ENCODE results near the gene MCC.
"Not testable (repeated sequence)": the region's sequence is repeated elsewhere in the genome, so short reads cannot be mapped to it uniquely, and the experiment has no call there.

Gene MCC

DNA sequence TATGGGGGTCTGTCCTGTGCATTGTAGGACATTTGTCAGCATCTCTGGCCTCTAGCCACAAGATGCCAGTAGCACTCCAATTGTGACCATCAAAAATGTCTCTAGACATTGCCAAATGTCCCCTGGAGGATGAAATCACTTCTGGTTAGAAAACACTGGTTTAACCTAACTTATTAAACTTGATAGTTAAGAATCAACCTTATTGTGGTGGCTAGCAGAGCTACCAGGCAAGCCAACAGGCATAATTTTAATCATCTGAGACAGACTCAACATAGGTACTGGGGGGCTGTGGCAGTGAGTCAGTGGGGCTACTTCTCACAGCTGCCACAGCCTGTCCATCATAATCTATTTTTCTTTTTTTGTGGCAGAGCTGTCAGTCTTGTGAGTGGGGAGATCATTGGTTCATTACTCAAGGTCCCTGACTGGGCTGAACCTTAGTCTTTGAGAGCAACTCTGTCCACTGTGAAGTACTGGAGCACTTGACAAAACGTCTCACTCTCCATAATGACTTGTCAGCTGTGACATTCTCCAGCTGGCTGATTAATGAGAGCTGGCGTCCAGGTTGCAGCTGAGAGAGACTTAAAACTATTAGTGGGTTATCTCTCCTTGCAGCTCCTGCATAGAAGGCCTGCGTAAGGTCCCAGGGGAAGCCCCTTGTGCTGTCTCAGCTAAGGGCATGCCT, 403.7 kb downstream of the MCC start:
- no peak for DNase-seq (ENCODE audit: low read depth, low spot score)

DNA sequence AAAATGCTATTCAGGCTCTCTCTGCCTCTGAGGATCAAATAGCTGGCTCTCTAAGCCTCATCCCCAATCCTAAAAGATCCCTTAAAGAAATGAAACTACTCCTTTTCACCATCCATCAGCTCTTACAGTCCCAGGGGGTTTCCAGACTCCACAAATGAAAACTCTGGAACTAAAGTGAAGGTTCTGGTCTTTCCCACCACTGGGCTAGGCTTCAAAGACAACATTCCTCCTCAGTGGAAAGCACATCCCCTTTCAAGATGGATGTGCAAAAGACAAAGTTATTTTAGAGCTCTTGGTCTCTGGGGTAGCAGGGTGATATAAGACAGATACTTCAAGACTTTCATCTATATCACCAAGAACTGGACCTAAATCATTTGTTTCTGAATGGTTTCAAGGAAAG, 404.8 kb downstream of the MCC start:
- no peak for DNase-seq (ENCODE audit: low read depth, low spot score)

DNA sequence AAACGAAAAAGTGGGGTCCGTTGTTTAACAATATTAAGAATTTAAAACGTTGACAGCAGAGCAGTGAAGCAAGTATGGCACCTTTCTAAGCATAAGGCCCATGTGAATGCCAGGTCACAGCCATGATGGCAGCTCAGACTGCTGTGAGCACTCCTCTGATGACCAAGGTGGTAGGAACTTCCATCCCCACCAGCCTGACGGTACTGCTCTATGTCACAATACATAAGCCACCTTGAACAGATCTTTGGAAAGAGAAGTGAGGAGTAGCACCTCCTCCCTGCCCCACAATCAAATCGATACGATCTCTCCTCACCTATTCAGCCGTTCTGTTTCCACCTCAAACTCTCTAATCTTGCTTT, 405.7 kb downstream of the MCC start:
- no peak for DNase-seq (ENCODE audit: low read depth, low spot score)

DNA sequence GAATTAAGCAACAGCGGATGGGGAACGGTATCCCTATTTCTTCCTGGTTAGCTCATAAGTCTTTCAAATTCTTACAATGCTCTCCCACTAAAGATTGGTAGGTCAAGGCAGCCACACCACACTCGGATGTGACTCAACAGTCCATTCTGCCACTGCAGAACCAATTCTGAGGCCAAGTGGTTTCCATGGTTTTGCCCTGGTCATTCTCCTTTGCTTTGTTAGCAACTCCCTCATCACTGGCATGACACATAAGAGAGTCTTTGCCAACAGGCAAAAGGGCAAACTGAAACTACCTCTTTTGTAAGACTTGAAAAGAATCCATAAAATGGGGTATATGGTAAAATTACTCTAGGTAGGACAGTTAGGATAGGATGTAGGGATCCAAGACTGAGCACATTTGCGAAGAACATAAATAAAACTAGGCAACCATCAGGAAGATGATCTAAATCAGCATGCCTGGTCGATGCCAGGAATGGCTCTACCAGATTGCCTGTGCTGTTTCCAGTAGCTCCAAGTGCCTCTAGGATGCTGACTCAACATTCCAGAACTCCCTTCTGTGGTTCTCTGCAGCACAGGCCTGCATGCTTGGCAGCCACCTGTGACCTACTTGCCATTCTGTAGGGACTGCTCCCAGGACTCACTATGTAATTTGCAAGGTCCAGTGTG, 406.2 kb downstream of the MCC start:
- DNase-seq (ENCODE audit: low read depth, low spot score): no peak

DNA sequence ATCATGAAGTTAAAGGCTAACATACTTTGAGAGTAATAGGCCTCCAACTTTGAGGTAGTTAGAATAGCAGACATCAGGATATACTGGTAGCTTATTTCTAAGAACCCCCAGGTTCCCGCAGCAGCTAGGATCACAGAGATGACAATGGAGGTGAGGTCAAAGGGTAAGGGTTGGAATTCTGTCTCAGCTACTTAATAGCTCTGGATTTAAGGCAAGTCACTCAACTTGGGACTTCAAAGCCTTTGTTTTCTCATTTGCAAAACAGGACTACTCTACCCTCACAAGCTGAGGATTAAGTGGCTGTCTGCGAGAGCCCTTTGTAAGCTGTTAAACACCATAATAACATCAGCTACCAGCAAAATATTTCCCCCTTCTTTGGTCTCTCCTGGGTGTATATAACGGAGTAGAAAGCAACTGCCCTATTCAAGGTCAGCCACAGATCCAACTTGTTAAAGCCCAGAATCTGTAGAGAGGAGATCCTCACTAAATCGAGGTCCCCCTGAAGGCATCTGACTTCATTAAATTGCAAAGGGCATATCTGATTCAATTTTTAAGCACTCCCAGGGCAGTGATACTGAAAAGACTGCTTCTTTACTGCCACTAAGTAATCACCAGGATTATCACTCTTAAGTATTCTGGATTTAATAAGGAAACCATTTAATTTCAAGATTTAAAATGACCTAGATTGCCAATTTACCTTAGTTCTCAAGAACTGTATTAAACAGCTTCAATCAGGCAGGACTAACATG, 407.0 kb downstream of the MCC start:
- DNase-seq (ENCODE audit: low read depth, low spot score): no peak

DNA sequence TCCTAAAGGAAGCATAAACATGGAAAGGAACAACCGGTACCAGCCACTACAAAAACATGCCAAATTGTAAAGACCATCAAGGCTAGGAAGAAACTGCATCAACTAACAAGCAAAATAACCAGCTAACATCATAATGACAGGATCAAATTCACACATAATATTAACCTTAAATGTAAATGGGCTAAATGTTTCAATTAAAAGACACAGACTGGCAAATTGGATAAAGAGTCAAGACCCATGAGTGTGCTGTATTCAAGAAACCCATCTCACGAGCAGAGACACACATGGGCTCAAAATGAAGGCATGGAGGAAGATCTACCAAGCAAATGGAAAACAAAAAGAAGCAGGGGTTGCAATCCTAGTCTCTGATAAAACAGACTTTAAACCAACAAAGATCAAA, 411.6 kb downstream of the MCC start:
- not testable (repeated sequence) for DNase-seq (ENCODE audit: low read depth, low spot score)

DNA sequence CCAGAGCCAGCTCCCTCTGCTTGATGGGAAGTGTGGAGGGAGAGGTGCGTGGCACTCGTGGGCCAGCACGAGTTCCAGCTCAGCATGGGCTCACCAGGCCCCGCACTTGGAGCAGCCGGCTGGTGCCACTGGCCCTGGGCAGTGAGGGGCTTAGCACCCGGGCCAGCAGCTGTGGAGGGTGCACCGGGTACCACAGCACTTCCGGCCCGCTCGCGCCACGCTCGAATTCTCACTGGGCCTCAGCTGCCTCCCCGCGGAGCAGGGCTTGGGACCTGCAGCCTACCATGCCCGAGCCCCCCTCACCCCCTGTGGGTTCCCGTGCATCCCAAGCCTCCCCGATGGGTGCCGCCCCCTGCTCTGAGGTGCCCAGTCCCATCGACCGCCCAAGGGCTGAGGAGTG, 413.2 kb downstream of the MCC start:
- no peak for DNase-seq (ENCODE audit: low read depth, low spot score)

DNA sequence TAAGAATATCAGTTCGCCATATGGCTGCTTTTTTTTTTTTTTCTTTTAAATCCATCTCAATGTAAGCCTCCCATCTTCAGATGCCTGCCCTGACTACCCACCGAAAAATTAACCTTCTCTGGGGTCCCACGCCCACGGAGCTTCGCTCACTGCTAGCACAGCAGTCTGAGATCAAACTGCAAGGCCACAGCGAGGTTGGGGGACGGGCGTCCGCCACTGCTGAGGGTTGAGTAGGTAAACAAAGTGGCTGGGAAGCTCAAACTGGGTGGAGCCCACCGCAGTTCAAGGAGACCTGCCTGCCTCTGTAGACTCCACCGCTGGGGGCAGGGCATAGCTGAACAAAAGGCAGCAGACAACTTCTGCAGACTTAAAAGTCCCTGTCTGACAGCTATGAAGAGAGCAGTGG, 414.6 kb downstream of the MCC start:
- DNase-seq (ENCODE audit: low read depth, low spot score): not testable (repeated sequence)

DNA sequence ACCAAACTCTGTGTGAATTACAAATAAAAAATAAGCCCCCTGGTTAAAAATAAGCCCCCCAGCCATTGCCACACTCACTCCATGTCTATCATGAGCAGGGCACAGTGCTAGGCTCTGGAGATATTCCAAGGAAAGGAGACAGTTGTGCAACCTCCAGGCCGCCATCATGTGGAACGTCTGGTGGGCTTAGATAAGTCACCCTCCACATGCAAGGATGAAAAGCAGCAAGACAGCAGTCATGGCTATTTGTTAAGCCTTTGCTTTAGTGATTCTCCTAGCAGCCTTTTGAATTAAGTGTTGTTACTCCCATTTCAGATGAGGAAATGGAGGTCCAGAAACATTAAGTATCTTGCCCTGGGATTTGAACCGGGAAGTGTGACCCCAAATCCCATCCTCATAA, 416.9 kb downstream of the MCC start:
- no peak for DNase-seq (ENCODE audit: low read depth, low spot score)

DNA sequence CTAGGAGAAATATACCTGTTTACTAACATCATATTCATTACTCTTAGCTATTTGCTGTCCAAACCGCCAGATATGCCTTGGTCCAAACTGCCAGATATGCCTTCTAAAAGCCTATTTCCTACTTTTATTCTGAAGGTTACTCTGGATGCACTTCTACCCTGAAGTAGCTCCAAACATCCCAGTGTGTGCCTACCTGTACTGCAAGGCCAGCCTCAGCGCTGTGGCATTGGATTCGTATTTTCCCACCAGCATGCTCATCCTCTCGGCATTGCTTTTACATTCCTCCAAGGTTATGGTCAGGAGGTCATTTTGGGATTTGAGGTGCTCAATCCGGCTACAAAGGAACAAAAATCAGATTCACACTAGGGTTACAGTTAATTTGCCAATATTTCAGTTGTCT, 417.4 kb downstream of the MCC start:
- DNase-seq (ENCODE audit: low read depth, low spot score): no peak

DNA sequence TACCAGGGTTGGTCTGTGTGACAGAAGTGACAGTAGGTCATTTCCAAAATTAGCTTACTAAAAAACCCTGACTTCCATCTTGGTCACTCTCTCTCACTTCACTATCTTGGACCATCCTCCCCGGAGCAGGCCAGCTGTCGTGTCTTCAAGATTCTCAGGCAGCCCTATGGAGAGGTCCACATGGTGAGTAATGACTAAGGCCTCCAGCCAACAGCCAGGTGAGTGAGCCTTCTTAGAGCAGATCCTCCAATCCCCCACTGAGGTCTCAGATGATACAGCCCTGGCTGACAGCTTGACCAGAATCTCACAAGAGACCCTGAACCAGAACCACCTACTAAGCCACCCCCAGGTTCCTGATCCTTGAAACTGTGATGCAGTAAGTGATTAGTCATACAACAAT, 419.7 kb downstream of the MCC start:
- DNase-seq (ENCODE audit: low read depth, low spot score): no peak

DNA sequence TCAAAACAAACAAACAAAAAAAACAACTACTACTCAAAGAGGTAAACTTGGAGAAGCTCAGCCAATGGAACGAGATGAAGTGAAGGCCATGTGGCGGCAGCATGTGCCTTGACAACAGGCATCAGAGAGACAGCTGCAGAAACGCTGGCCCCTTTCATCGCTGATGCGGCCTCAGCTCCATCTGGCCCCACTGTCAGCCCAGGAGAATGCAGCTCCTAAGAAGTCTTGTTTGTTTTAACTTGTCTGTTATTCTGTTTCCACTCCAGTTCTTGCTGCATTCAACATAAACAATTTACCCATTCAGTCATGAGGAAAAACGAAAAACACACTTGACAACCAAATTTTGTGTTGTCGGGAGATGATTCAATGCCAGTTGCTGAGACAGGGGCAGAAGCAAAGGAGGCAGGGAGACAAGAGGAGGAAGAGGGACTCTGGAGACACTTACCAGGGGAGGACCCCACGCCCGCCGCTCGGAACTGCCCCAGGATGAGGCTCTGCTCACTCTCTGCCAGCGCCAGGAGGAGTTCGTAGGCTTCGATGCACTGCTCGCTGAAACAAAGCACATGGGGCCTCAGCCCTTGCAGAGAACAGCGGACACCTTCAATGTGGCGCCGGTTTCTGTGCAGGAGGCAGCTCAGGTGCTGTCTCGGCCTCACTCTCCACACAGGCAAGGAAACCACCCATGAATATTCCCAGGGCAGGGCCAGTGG, 420.5 kb downstream of the MCC start:
- no peak for DNase-seq (ENCODE audit: low read depth, low spot score)

DNA sequence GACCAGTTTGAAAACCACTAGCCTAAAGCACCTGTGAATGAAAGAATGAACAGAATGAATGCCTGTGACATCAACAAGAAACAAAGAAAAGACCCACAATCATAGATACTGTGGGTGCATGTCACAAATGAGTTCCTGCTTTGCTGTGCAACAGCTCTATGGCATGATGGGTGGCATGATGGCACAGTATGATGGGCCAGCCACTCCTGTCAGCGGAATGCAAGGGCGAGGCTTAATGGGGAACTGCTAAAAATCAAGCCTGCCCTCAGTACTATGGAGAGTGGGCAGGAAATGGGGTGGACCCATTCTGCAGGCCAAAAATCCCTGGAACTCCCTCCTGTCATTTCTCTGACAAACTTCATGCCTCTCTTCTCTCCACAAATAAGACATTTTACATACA, 422.6 kb downstream of the MCC start:
- no peak for DNase-seq (ENCODE audit: low read depth, low spot score)

DNA sequence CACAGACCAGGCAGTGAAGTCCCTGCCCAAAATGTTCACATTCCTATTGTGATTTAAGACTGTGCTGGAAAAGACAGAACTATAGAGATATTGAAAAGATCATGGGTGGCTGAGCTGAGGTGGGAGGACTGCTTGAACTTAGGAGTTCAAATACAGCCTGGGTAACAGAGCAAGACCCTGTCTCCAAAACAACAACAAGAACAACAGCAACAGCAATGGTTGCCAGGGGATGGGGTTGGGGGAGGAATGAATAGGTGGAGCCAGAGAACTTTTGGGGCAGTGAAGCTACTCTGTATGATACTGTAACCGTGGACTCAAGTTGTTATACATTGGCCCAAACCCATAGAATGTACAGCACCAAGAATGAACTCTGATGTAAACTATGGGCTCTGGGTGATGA, 423.4 kb downstream of the MCC start:
- no peak for DNase-seq (ENCODE audit: low read depth, low spot score)

DNA sequence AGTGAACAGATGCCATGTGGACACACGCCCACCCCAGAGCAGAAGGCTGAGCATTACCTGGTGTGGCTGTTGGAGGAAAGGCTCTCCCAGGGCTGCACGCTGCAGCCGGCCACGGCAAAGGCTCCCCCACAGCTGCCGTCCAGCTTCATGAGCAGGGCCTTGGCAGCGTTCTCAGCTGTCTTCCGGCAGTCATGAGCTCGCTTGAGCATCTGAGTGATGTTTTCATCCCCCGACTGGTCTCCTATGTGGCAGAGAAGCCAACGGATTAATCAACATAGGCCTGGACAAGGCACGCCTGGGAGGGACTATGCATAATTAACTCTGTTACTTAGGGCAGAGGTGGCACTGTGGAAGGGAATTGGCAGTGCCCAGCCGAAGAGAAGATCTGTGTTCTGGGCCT, 424.3 kb downstream of the MCC start:
- DNase-seq (ENCODE audit: low read depth, low spot score): no peak

DNA sequence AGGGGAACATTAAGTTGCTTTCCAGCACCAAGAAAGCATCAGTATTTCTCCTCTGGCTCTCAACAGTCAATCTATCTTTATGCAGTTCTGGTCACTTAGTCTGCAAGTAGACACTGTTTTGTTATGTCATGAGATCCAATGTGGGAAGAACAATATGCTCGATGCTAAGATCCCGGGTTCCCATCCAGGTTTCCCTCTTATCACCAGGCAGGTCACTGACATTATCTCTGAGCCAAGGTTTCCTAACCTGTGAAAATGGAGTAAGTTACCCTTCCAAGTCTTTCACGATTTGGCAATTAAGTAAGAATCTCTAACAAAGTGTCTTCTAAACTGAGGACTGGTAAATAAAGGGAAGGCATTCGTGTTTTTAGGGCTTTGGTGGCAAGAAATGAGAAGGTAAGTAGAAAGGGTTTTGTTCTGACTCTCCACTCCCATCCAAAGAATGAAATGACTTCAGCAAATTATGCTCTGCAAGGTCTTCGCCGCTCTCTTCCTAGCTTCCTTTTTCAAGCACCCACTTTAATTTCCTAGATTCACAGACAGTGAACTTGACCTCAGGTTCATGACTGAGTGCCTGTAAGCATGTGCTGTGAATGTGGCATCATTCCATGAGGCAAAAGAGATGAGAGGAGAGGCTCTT, 425.3 kb downstream of the MCC start:
- DNase-seq (ENCODE audit: low read depth, low spot score): no peak

DNA sequence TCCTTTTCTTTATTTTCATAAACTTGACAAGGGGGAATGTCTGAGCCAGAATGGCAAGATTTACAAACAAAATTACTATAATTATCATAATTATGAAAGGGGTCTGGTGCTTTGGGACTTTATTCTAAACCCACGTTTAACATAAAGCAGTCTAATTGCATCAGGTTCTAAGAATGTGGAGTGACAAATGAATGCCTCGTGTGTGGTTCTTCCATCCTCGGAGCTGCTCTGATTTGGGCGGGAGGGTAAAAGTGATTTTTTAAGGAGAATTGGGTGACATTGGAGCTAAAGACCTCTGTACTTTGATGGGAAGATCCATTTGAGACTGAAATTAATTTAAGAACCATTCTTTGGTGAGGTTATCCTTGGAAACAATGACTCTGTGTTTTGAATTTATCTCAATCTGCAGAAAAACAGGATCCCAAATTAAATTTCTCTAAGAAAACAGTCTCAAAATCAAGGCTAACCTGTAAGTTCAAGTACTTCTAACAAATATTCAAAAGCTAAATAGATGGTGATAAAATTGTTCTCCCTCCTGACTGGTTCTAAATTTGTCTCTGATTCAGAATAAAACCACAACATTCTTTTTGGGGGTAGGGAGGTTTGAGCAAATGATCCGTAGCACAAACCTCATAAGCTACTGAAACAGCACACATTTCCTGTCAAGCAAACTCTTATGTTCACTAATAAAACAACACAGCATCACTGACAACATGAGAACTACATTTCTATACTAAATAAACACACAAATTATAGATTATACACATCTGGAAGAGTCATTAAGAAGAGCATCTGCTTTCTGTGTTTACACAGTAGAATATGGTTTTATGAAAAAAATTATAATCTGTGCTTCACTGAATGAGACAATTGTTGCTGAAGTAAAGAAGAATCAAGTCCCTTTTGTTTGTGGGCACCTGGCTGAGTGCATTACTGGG, 426.1 kb downstream of the MCC start:
- DNase-seq (ENCODE audit: low read depth, low spot score): no peak

DNA sequence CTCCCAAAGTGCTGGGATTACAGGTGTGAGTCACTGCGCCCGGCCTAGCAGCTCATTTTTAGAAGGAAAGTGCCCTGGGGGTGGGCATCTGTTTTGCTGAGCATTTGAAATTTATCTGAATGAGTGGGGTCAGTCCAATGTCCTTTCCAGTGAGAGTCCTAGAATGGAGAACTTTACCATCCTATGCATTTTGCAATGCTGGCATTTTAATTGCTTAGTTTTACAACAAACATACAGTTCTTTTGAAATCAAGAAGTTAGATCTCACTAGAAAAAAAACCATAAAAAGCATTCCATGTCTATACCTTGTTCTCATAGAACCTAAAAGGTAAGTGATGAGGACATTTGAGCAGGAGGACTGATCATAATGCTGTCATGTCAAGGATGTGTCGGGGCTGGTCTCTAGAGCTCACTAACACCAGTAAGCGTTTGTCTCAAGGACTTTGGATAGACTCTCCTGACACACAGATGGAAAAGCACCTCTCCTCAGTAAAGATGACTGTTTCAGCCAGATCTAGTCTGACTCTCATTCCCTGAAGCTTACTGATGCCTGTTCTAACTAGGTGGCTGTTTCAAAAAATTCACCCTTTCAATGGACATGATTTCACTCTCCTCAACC, 427.7 kb downstream of the MCC start:
- DNase-seq (ENCODE audit: low read depth, low spot score): no peak

DNA sequence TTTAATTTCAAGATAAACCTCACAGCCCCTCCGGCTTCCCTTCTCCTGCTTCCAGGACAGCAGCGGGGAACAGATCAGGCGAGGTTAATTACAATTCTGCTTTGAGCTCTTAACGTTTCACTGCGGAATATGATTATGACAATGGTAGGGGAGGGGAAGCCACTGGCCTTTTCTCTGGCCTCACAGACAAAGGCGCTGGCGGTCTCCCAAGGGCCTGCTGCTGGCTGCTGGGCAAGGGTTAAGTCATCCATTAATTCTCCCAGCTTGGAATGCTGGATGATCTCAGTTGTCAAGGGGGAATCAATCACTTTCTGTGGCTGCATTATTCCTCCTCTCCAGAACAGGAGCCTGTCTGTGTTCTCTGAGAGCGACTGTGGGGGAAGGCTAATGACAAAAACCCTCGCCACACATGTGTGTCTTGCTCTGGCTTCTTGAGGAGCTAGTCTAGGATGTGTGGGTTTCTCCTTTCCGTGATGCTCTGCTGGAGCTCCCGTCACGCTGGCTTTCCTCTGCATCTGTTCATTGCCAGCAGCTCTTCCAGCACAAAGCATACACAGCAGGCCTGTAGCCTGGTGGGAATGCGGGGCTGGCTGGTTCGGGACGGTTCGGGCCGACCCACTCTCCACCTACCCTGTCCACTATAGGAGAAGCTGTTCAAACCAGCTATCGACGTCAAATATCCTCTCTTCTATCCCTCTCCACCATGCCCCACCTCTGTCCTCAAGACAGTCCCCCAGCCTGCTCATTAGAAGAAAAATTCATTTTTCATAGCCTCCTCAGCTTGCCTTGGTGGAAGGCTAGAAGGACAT, 428.8 kb downstream of the MCC start:
- no peak for DNase-seq (ENCODE audit: low read depth, low spot score)
